BLaER1 treated with 17β-estradiol and CSF1 and Interleukin-3, amounts not matched to agents 10 nM and 100 nM (cell line): ENCODE measurements around the gene LASP1NB.

Experiments used
- H3K27ac ChIP-seq, 11 experiments: shearing (Covaris generic); formaldehyde crosslinking; 2 replicates each; pipeline ENCODE4 v1.8.1; 2022
- H3K27me3 ChIP-seq, 11 experiments: shearing (Covaris generic); formaldehyde crosslinking; 2 replicates each; pipeline ENCODE4 v1.8.1; 2022
- H3K36me3 ChIP-seq, 11 experiments: shearing (Covaris generic); formaldehyde crosslinking; 2 replicates each; pipeline ENCODE4 v1.8.1; 2022
- H3K4me1 ChIP-seq, 10 experiments: shearing (Covaris generic); formaldehyde crosslinking; 2 replicates each; pipeline ENCODE4 v1.8.1; 2022
- H3K4me2 ChIP-seq, 11 experiments: shearing (Covaris generic); formaldehyde crosslinking; 2 replicates each; pipeline ENCODE4 v1.8.1; 2022
- H3K4me3 ChIP-seq, 10 experiments: shearing (Covaris generic); formaldehyde crosslinking; 2 replicates each; pipeline ENCODE4 v1.8.1; 2022
- H3K9ac ChIP-seq, 11 experiments: shearing (Covaris generic); formaldehyde crosslinking; 2 replicates each; pipeline ENCODE4 v1.8.1; 2022
- H3K9me3 ChIP-seq, 11 experiments: shearing (Covaris generic); formaldehyde crosslinking; replicated peaks in 1 of 11; 2 replicates each; pipeline ENCODE4 v1.8.1; 2022
- H4K20me1 ChIP-seq, 11 experiments: shearing (Covaris generic); formaldehyde crosslinking; 2 replicates each; pipeline ENCODE4 v1.8.1; 2022
- Cebpa-rat ChIP-seq, 11 experiments: shearing (Covaris generic); IDR thresholded peaks; 2 replicates each; pipeline ENCODE4 v1.8.1; 2022

Gene LASP1NB

DNA sequence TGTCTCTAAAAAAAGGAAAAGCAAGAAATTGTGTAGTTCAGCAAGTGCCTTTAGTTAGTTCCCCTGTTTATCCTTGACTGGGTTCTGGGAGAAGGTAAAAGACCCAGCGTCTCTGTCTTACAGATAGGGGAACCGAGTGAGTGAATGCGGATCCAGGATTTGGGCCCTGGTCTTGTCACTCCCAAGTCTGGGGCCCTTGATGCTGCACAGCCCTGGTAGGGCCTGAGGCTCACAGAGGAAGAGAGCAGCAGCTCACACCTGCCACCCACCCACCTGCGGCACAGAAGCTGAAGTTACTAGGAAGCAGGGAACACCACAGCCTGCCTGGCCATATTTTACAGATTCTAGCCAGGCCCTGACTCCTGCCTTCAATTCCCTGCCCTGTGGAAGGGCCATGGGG, 33.3 kb upstream of the LASP1NB start:
- no peaks in the 10 kb centered on the region for H3K27me3 ChIP-seq
- H3K9ac ChIP-seq: peak overlapping the region; percentile 38 to 67 (median 57); a peak in 20 of 22 replicates
- no peak overlapping the region; a peak in 2 of 20 replicates for H3K4me3 ChIP-seq
- H4K20me1 ChIP-seq: peaks cover 7 to 86% (median 28%) of the 10 kb centered on the region in 11 experiments; a peak in 18 of 22 replicates
- H3K4me1 ChIP-seq: peaks cover 56 to 100% (median 88%) of the 10 kb centered on the region in 10 experiments
- TF ChIP-seq Cebpa-rat (IDR thresholded peaks at IDR 0.05): no peak
- H3K27ac ChIP-seq: peak overlapping the region in 10 of 11 experiments; percentile 41 to 99 (median 78); a peak in 19 of 22 replicates
- peak overlapping the region; percentile 67 to 98 (median 85) for H3K4me2 ChIP-seq
- H3K9me3 ChIP-seq: no peaks in the 10 kb centered on the region
- H3K36me3 ChIP-seq: peaks cover 55 to 97% (median 90%) of the 10 kb centered on the region in 11 experiments

DNA sequence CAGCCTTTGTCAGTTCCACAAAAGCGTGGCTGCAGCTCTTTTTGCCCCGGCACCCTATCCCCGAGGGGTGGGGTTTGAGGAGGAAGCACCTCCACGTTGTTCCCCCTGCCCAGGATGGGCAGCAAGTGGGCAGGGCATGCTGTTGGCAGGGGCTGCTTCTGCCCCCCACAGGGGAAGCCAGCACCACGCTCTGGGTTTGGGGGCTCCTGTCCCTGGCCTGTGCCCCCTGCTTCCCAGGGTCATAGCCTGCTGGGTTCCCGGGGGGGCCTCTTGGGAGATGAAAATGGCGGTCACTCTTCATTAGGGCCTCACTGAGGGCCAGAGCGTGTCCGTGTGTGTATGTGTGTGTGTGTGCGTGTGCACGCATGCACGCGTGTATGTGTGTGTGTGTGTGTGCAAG, 32.8 kb upstream of the LASP1NB start:
- TF ChIP-seq Cebpa-rat (IDR thresholded peaks at IDR 0.05): no peak
- Histone ChIP-seq H3K27ac (peak overlapping the region; percentile 35 to 99 (median 76); a peak in 19 of 22 replicates), H3K4me3 (peak overlapping the region in 2 of 10 experiments; percentile 18 to 38; a peak in 3 of 20 replicates), H3K9ac (peak overlapping the region; percentile 38 to 68 (median 57); a peak in 21 of 22 replicates), H3K36me3 (peaks cover 49 to 97% (median 90%) of the 10 kb centered on the region in 11 experiments), H3K4me1 (peaks cover 62 to 100% (median 89%) of the 10 kb centered on the region in 10 experiments), H3K9me3 (no peaks in the 10 kb centered on the region), H3K27me3 (no peaks in the 10 kb centered on the region), H4K20me1 (peaks cover 2 to 86% (median 23%) of the 10 kb centered on the region in 11 experiments; a peak in 18 of 22 replicates), H3K4me2 (peak overlapping the region; percentile 67 to 98 (median 85))

DNA sequence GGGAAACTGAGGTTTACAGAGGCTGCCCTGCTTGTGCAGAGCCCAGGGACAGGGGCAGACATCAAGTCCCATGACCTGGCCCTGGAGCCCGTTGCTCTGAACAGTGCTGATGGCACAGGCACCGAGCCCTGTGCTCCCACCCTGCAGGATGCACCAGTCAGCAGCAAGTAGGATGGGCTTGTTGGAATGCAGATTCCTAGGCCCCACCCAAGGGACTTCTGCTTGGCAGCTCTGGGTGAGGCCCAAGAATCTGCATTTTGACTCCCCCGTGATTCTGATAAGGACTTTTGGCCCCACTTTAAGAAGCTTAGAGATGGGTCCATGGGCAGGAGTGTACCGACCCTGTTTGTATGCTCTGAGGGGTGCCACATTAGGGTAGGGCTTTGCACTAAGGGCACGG, 32.3 kb upstream of the LASP1NB start:
- Histone ChIP-seq H3K36me3 (peaks cover 44 to 95% (median 85%) of the 10 kb centered on the region in 11 experiments), H3K4me3 (peak overlapping the region in 2 of 10 experiments; percentile 18 to 38; a peak in 4 of 20 replicates), H3K9me3 (no peaks in the 10 kb centered on the region), H3K27ac (peak overlapping the region; percentile 35 to 99 (median 76); a peak in 20 of 22 replicates), H3K4me1 (peaks cover 66 to 100% (median 93%) of the 10 kb centered on the region in 10 experiments), H3K27me3 (no peaks in the 10 kb centered on the region), H4K20me1 (peaks cover 0 to 82% (median 19%) of the 10 kb centered on the region in 11 experiments; a peak in 14 of 22 replicates), H3K4me2 (peak overlapping the region; percentile 67 to 98 (median 85)), H3K9ac (peak overlapping the region in 10 of 11 experiments; percentile 26 to 71 (median 63); a peak in 20 of 22 replicates)
- TF ChIP-seq Cebpa-rat (IDR thresholded peaks at IDR 0.05): no peak

DNA sequence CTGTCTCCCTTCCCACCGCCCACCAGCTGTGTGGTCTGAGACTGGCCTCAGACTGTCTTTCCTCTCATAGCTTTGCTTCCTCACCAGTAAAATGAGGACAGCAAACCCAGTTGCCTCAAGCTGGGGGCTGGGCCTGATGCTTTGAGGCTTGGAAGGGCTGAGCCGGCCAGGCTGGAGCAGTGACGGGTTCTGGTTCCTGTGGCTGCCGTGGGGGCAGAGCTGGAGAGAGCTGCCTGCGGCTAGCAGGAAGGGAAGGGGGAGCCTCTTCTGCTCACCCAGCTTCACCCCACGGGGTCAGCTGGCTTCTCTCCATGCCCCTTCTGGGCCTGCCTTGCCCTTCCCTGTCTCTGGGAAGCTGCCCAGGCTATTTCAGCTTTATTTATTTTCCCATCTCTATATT, 31.8 kb upstream of the LASP1NB start:
- Histone ChIP-seq H3K9ac (peak overlapping the region; percentile 26 to 71 (median 63); a peak in 21 of 22 replicates), H3K4me2 (peak overlapping the region; percentile 67 to 98 (median 85)), H3K9me3 (no peaks in the 10 kb centered on the region), H3K4me1 (peaks cover 71 to 100% (median 97%) of the 10 kb centered on the region in 10 experiments), H4K20me1 (peaks cover 0 to 77% (median 14%) of the 10 kb centered on the region in 11 experiments; a peak in 13 of 22 replicates), H3K36me3 (peaks cover 39 to 94% (median 80%) of the 10 kb centered on the region in 11 experiments), H3K27me3 (no peaks in the 10 kb centered on the region), H3K4me3 (no peak overlapping the region), H3K27ac (peak overlapping the region; percentile 43 to 99 (median 76); a peak in 21 of 22 replicates)
- no peak for TF ChIP-seq Cebpa-rat (IDR thresholded peaks at IDR 0.05)

DNA sequence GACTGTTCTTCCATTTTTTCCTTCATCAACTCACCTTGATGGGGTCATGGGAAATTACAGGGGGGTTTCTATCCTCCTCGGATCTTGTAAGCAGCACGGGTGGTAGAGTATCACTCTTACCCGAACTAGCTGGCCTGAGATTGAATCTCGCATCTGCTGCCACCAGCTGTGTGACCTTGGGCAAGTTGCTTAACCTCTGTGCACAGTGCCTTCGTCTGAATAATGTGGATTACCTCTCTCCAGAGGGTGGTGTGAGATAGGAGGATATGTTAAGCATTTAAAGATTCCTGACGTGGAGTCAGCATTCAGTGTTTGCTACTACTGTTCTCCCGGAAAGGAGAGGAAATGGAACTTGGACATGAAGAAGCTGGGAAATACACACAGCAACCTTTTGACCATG, 31.1 kb upstream of the LASP1NB start:
- Histone ChIP-seq H3K27ac (peak overlapping the region; percentile 43 to 99 (median 76); a peak in 21 of 22 replicates), H3K4me1 (peaks cover 78 to 100% (median 100%) of the 10 kb centered on the region in 10 experiments), H3K27me3 (no peaks in the 10 kb centered on the region), H4K20me1 (peaks cover 0 to 71% (median 10%) of the 10 kb centered on the region in 11 experiments; a peak in 11 of 22 replicates), H3K4me2 (peak overlapping the region; percentile 67 to 98 (median 85); a peak in 20 of 22 replicates), H3K9me3 (no peaks in the 10 kb centered on the region), H3K9ac (peak overlapping the region; percentile 26 to 71 (median 63); a peak in 15 of 22 replicates), H3K36me3 (peaks cover 33 to 88% (median 73%) of the 10 kb centered on the region in 11 experiments), H3K4me3 (no peak overlapping the region)
- no peak for TF ChIP-seq Cebpa-rat (IDR thresholded peaks at IDR 0.05)

DNA sequence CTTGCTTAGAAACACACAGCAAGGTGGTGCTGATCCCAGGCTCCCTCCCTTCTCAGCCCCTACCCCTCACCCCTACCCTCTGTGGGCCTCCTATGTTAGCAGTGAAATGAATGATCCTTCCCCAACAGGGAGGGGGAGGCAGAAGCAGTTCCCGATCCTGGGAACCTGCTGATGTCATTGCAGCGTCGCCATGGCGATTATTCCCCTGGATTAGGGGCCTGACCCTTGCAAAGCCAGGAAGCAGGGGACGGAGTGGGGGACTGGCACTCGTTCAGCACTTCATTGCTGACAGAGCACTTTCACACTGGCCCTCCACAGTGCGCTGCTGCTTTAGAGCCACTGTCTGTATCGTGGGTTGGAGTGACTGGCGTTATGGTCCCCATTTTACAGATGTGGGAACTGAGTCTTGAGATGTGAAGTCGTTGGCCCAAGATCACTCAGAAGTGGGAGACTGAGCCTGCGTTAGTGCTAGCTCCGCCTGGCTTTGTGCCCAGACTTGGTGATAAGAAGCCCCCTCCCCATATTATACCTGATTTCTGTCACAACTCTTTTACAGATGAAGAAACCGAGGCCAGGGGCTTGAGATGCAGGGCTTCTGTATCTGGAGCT, 29.0 kb upstream of the LASP1NB start:
- Histone ChIP-seq H3K27ac (peak overlapping the region; percentile 73 to 99 (median 94); a peak in 21 of 22 replicates), H4K20me1 (peaks cover 0 to 54% (median 0%) of the 10 kb centered on the region in 11 experiments; a peak in 9 of 22 replicates), H3K4me1 (peaks cover 87 to 100% (median 100%) of the 10 kb centered on the region in 10 experiments), H3K4me3 (no peak overlapping the region; a peak in 1 of 20 replicates), H3K9ac (peak overlapping the region; percentile 71 to 90 (median 83); a peak in 21 of 22 replicates), H3K27me3 (no peaks in the 10 kb centered on the region), H3K36me3 (peaks cover 15 to 76% (median 61%) of the 10 kb centered on the region in 11 experiments; a peak in 20 of 22 replicates), H3K4me2 (peak overlapping the region; percentile 90 to 99 (median 95)), H3K9me3 (no peaks in the 10 kb centered on the region)
- no peak for TF ChIP-seq Cebpa-rat (IDR thresholded peaks at IDR 0.05)

DNA sequence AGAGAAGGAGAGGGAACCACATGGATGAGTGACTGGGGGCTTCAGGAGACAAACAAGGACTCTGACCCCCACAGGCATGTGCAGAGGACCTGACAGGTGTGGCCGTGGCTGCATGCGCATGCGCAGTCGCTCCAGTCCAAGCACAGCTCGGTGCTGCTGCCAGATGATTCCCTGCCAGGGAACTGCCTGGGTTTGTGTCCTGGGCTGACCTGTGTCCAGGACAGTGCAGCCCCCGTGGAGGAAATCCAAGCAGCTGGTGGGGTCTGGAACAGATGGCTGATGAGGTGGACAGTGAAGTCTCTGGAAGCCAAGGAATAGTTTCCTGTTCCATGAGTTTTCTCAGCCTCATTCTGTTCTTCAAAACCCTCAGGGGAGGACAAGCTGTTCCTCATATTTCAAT, 28.2 kb upstream of the LASP1NB start:
- Histone ChIP-seq H4K20me1 (peaks cover 0 to 52% (median 0%) of the 10 kb centered on the region in 11 experiments; a peak in 8 of 22 replicates), H3K27ac (peak overlapping the region; percentile 73 to 99 (median 94); a peak in 21 of 22 replicates), H3K4me3 (peak overlapping the region in 1 of 10 experiments; percentile 49; a peak in 2 of 20 replicates), H3K4me2 (peak overlapping the region; percentile 90 to 99 (median 95)), H3K36me3 (peaks cover 9 to 76% (median 60%) of the 10 kb centered on the region in 11 experiments; a peak in 20 of 22 replicates), H3K4me1 (peaks cover 87 to 100% (median 100%) of the 10 kb centered on the region in 10 experiments), H3K27me3 (no peaks in the 10 kb centered on the region), H3K9me3 (no peaks in the 10 kb centered on the region), H3K9ac (peak overlapping the region; percentile 71 to 90 (median 83); a peak in 21 of 22 replicates)
- no peak for TF ChIP-seq Cebpa-rat (IDR thresholded peaks at IDR 0.05)

DNA sequence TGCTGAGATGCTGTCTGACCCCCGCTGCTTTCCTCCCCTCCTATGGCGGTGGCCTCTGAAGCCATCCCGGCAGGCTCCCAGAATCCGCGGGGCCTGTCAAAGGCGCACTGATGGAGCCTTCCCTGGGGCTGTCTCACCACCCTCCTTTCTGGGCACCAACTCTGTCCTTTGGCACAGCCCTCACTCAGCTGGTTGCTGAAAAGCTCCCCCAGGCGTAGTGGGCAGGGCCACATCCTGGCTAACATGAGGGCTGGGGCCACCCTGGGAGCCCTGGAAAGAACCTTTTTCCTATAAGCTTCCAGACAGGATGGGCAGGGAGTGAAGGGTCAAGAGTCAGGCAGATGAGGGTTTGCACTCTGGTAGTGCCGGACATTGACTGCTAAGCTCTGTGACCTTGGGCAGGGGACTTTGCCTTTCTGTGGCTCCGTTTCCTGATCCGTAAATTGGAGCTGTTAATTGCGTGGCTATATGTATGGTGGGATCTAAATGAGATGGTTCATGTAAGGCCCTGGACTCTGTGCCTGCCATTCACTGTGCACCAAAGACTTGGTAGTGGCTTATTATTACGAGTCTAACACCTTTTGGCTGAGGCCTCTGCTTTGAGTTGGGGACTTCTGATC, 27.6 kb upstream of the LASP1NB start:
- Histone ChIP-seq H3K36me3 (peaks cover 4 to 75% (median 59%) of the 10 kb centered on the region in 11 experiments; a peak in 20 of 22 replicates), H4K20me1 (peaks cover 0 to 48% (median 0%) of the 10 kb centered on the region in 11 experiments; a peak in 8 of 22 replicates), H3K27me3 (no peaks in the 10 kb centered on the region), H3K9me3 (no peaks in the 10 kb centered on the region), H3K27ac (peak overlapping the region; percentile 73 to 99 (median 94)), H3K4me1 (peaks cover 87 to 100% (median 100%) of the 10 kb centered on the region in 10 experiments), H3K4me2 (peak overlapping the region; percentile 90 to 99 (median 95)), H3K9ac (peak overlapping the region; percentile 71 to 90 (median 83)), H3K4me3 (peak overlapping the region in 8 of 10 experiments; percentile 22 to 59 (median 46); a peak in 14 of 20 replicates)
- no peak for TF ChIP-seq Cebpa-rat (IDR thresholded peaks at IDR 0.05)
